Esophagus (tissue), 2 donors: ENCODE measurements around the gene FOXL2. TPM values are rescaled to one million over a fixed set of nuclear protein-coding genes. Genes with fewer than 3 reads are reported as not detected.

Experiments used
- H3K27ac ChIP-seq, 2 donors: one replicate each; pipeline ENCODE4 v1.5.1; 2013; ENCODE audit warnings: low read depth in 2 of 2, mild to moderate bottlenecking in 2 of 2, inconsistent platforms in 1 of 2, low read length in 1 of 2, moderate library complexity in 1 of 2
- H3K27me3 ChIP-seq, 2 donors: one replicate each; pipeline ENCODE4 v1.6.1; 2013; ENCODE audit warnings: low read length in 2 of 2, control low read depth in 1 of 2, mild to moderate bottlenecking in 1 of 2; ENCODE audit not compliant: insufficient read depth in 2 of 2, control insufficient read depth in 1 of 2
- H3K36me3 ChIP-seq, 2 donors: one replicate each; pipeline ENCODE4 v1.6.1; 2013; ENCODE audit warnings: low read length in 1 of 2; ENCODE audit not compliant: control insufficient read depth in 2 of 2, insufficient read depth in 2 of 2
- H3K4me1 ChIP-seq, 2 donors: one replicate each; pipeline ENCODE4 v1.6.1; 2013; ENCODE audit warnings: low read length in 1 of 2; ENCODE audit not compliant: control insufficient read depth in 2 of 2, insufficient read depth in 2 of 2
- H3K4me3 ChIP-seq, 2 donors: one replicate each; pipeline ENCODE4 v1.5.1; 2013; ENCODE audit warnings: low read length in 2 of 2, mild to moderate bottlenecking in 2 of 2, low read depth in 1 of 2, moderate library complexity in 1 of 2
- H3K9me3 ChIP-seq, 2 donors: one replicate each; pipeline ENCODE4 v1.6.1; 2013; ENCODE audit warnings: mild to moderate bottlenecking in 2 of 2, low read depth in 1 of 2, low read length in 1 of 2, moderate library complexity in 1 of 2; ENCODE audit not compliant: control insufficient read depth in 2 of 2, insufficient read depth in 1 of 2
- WGBS, 2 donors: extraction: QIAGEN DNeasy Blood & Tissue Kit; methylation state at CpG; one replicate each; pipeline ENCODE4 v1.1.7; 2013; 5-methylcytosine and 5-hydroxymethylcytosine counted together
- polyA plus RNA-seq, 2 donors: library from polyadenylated mRNA; stranded (reverse); fragments of 200-250 nt; gene quantifications; one replicate each; pipeline ENCODE4 v1.2.3, GENCODE V29; 2013
- donor health status: healthy with polysubstance abuse.
- donor health status: Bipolar disorder and iron deficiency.

The FOXL2 gene
- polyA plus RNA-seq = under 1 TPM in 1 of 2 donors, not detected in 1; 0.04 TPM

DNA sequence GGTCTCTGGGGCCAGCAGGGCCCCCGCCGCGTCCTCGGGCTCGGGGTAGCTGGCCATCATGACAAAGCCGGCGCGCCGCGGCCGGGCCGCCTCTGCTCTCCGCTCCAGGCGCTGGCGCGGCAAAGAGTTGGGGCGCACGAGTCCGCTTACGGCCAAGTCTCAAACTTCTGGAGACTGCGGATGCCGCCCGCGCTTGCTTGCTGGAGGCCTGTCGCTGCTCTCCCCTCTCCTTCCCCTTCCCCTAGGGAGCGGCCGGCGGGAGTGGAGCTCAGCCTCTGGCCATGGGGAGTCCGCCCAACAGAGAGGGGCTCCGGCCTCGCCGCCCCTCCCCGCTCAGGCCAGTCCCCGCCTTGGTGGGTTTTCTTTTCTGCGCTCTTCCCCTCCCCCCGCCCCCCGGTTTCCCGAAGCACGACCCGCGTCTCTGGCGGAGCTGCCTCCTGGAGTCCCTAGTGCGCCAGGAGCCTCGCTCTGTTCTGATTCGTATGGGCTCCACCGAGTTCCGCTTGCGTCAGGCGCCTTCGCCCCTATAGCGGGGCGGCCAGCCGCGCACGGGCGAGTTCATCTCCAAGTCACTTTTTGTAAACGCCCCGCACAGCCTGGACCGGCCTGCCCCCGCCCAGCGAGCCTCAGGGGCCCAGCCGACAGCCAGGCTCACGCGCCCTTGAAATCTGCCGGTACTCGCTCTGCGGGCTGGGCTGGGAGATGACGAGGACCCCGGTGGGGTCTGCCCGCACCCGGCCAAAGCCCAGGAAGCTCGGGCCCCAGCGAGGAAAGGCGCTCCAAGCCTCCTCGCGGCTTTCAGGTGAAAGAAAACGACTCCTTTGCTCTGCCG is at the start of gene FOXL2, which contains the start of gene FOXL2NB:
TSS of gene FOXL2 (minus strand) at position 475 of the 832 bp plus-strand sequence. CDS start at position 60, 415 bp downstream.
TSS of gene FOXL2NB (plus strand) at position 555 of the 832 bp plus-strand sequence. CDS start at position 703, 148 bp downstream.
- Histone ChIP-seq H3K27ac (no peak within 1 kb of the TSS), H3K27me3 (peaks cover 9 to 49% of the 10 kb centered on the region in 2 donors), H3K36me3 (no peaks in the 10 kb centered on the region), H3K4me3 (peak within 1 kb of the TSS; percentile 15 to 53), H3K9me3 (no peaks in the 10 kb centered on the region), H3K4me1 (peaks cover 14 to 24% of the 10 kb centered on the region in 2 donors)
- WGBS, 2 donors = 1 to 2% methylated on average over 69 to 78 of the region's 78 CpGs

DNA sequence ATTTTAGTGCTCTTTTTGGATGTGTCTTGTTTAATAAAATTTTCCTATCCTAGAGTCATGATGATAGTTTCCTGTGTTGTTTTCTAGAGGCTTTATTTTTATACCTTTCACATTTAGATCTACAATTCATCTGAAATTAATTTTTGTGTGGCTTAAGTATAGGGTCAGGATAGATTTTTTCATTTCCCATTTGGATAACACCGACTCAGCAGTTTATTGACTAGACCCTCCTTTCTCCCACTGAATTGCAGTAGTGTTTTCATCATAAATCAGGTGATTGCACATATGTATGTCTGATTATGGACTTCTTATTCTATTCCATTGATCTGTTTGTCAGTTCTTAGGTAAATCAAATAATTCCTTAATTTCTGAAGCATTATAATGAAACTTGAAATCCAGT is 48.8 kb upstream of the FOXL2 start:
- no peak overlapping the region for H3K4me3 ChIP-seq
- WGBS, 2 donors = 78 to 93% methylated on average over 1 of the region's 1 CpG
- H3K27me3 ChIP-seq = no peaks in the 10 kb centered on the region
- H3K4me1 ChIP-seq = no peaks in the 10 kb centered on the region
- H3K36me3 ChIP-seq = no peaks in the 10 kb centered on the region
- no peaks in the 10 kb centered on the region for H3K9me3 ChIP-seq
- H3K27ac ChIP-seq = no peak overlapping the region

DNA sequence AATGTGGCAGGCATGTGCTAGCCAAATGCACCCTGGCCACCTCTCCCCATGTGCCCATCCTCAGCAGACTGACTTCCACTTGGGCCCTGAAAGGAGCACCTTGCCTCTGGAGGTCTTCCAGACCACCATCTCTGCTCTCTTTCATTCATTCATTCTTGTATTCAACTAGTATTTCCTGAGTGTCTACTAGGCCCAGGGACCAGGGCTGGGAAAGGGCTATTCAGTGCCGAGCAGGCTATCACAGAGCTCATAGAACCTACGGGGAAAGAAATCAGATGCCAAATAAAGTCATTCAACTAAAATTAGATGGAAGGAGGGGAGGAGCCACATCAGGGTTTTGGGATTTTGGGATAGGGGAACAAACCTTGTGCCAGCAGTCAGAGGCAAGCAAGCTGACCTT is 40.2 kb upstream of the FOXL2 start:
- Histone ChIP-seq H3K27me3 (no peaks in the 10 kb centered on the region), H3K36me3 (no peaks in the 10 kb centered on the region), H3K27ac (no peak overlapping the region), H3K4me3 (no peak overlapping the region), H3K9me3 (no peaks in the 10 kb centered on the region), H3K4me1 (no peaks in the 10 kb centered on the region)
- 83 to 93% methylated on average over 2 of the region's 2 CpGs for WGBS, 2 donors

DNA sequence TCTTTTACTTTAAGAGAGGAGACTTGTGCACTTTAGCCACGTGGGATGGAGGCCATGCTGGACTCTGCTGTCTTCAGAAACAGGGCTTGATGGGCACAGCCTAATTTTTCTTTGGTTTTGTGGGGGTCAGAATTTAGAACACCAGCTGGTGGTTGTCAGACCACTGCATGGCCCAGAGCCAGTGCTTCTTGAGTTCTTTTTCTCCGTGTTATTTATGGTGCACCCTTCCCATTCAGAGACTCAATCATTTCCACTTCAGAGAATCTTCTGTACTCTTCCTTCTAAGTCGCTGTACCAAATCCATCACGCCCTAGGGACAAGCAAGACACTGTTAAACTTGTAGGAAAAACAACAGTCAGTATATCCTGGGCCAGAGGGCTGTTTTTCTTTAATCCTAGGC is 39.0 kb upstream of the FOXL2 start:
- H3K36me3 ChIP-seq = no peaks in the 10 kb centered on the region
- H3K9me3 ChIP-seq = no peaks in the 10 kb centered on the region
- no peaks in the 10 kb centered on the region for H3K27me3 ChIP-seq
- H3K4me1 ChIP-seq = no peaks in the 10 kb centered on the region
- no peak overlapping the region for H3K4me3 ChIP-seq
- H3K27ac ChIP-seq = no peak overlapping the region
- 50 to 54% methylated on average over 4 of the region's 4 CpGs for WGBS, 2 donors

DNA sequence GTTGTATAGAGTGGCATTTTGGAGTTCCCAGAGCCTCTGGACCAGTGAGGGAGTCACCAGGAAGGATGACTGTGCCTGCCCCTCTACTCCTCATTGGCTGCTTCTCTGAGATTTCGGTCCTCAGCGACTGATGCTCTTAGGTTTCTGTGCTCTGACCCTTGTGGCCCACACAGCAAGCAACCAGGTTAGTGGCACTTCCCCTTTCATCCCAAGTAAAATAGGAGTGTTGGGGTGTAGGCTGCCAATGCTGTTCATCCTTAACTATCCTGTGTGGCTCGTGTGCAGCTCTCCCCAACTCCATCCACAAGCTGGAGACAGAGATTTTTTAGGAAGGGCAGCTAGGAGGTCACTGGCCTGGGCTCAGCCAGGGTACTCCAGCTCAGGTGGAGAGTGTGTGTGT is 37.9 kb upstream of the FOXL2 start:
- Histone ChIP-seq H3K36me3 (no peaks in the 10 kb centered on the region), H3K27ac (no peak overlapping the region), H3K9me3 (no peaks in the 10 kb centered on the region), H3K27me3 (no peaks in the 10 kb centered on the region), H3K4me3 (no peak overlapping the region), H3K4me1 (no peaks in the 10 kb centered on the region)
- WGBS, 2 donors = 45 to 76% methylated on average over 3 of the region's 3 CpGs

DNA sequence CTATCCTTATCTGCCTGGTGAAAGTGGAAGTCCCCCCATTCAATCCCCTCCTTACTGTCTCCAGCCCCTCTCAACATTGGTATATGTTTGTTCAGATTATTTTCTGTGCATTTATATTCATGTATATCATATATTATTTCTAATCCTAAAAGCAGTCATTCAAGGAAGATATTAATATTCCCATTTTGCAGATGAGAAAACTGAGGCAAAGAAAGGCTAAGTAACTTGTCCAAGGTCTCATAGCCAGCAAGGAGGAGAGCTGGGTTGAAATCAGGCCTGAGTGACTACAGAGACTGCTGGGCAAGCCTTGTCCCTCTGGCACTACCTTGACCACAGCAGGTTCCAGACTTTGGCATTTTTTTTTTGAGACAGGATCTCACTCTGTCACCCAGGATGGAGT is 29.1 kb upstream of the FOXL2 start:
- Histone ChIP-seq H3K36me3 (no peaks in the 10 kb centered on the region), H3K9me3 (no peaks in the 10 kb centered on the region), H3K27ac (no peak overlapping the region), H3K4me1 (no peaks in the 10 kb centered on the region), H3K4me3 (no peak overlapping the region), H3K27me3 (no peaks in the 10 kb centered on the region)

DNA sequence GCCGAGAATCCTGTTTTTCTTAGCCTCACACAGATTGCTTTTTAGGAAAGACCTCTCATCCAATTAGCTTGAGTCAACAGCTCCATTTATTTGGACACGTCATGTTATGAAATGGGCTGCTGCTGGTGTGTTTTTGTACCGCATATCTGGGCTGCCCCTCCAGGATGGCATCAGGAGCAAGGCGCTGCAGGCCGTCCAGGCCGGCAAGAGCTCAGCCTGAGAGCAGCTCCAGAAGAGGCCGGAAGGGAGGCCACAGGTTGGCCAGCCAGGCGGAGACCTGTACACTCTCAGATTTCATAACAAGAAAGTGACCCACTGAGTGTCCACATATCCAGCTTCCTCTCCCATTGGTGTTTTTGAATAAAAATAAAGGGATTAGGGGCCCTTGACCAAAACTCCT is 28.4 kb upstream of the FOXL2 start:
- WGBS, 2 donors = 89 to 94% methylated on average over 8 of the region's 8 CpGs
- H3K27me3 ChIP-seq = no peaks in the 10 kb centered on the region
- H3K4me3 ChIP-seq = no peak overlapping the region
- H3K36me3 ChIP-seq = no peaks in the 10 kb centered on the region
- peaks cover 0 to 4% of the 10 kb centered on the region in 2 donors for H3K9me3 ChIP-seq
- no peaks in the 10 kb centered on the region for H3K4me1 ChIP-seq
- no peak overlapping the region for H3K27ac ChIP-seq

DNA sequence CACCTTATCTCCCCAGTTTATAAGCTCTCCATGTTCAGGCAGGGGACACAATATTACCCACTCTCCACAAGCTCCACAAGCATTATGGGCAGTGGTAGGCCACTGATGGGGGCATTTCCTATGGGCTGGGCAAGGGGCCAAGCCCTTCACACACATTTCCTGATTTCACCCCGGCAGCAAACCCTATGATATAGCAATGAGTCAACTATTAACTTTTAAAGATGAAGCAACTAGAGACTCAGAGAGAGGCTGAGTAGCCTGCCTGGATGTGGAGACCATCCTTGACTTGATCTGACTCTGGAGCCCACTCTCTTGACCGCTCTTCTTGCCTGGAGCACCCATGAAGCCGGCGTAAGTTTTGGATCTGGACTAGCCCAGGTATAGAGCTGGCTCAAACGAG is 27.5 kb upstream of the FOXL2 start:
- Histone ChIP-seq H3K9me3 (peaks cover 0 to 4% of the 10 kb centered on the region in 2 donors), H3K4me1 (no peaks in the 10 kb centered on the region), H3K36me3 (no peaks in the 10 kb centered on the region), H3K27me3 (no peaks in the 10 kb centered on the region), H3K27ac (no peak overlapping the region), H3K4me3 (no peak overlapping the region)
- 78 to 82% methylated on average over 5 of the region's 5 CpGs for WGBS, 2 donors

DNA sequence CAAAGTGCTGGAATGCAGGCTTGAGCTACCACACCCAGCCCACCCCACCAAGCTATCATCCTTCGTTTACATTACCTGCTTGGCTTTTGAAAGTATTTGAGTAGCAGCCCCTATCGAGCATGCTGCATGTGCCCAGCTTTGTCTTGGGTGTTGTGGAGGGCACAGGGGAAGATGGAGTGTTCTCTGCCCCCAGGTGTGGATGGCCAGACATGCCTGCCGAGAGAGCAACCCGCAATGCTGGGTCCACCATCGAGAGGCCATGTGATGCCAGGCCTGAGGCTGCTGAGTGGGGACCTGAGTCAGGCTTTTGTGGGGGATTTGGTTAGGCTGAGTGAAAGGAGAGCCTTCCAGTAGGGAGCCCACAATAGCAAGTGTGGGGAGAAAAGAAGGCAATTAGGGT is 26.0 kb upstream of the FOXL2 start:
- WGBS, 2 donors = 83 to 88% methylated on average over 5 of the region's 5 CpGs
- Histone ChIP-seq H3K9me3 (peaks cover 0 to 4% of the 10 kb centered on the region in 2 donors), H3K4me1 (no peaks in the 10 kb centered on the region), H3K27me3 (no peaks in the 10 kb centered on the region), H3K27ac (no peak overlapping the region), H3K36me3 (no peaks in the 10 kb centered on the region), H3K4me3 (no peak overlapping the region)

DNA sequence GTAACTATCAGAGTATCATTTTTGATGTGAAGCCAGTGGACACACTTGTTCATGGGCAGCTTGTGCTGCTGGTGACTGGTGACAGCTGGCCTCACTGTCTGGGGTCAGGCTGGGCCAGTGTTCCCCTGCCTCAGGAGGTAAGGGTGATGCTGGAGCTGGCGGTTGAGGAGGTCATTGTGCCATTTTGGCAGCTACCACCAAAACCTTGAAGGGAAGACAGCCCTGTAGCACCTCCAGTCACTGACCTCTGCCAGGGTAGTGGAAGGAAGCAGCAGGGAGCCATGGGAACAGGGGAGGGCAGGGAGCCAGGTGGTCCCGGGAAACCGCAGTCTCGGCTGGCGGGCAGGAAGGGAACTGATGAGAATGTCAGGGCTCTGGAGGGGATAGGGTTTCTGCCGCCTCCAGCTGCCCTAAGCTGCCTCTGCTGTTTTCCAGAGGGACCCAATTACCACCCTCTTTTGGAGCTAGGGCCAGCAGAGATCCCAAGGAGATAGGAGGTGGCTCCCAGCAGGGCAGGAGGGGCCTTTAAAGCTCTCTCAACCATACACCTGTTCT is 24.9 kb upstream of the FOXL2 start:
- no peak overlapping the region for H3K4me3 ChIP-seq
- no peak overlapping the region for H3K27ac ChIP-seq
- peaks cover 0 to 4% of the 10 kb centered on the region in 2 donors for H3K9me3 ChIP-seq
- whole genome bisulfite sequencing, 2 donors = 76 to 86% methylated on average over 6 of the region's 6 CpGs
- no peaks in the 10 kb centered on the region for H3K27me3 ChIP-seq
- no peaks in the 10 kb centered on the region for H3K36me3 ChIP-seq
- H3K4me1 ChIP-seq = no peaks in the 10 kb centered on the region
